Myocyte (in vitro differentiated cells): ENCODE measurements around the gene ROM1. TPM values are rescaled to one million over a fixed set of nuclear protein-coding genes. Genes with fewer than 3 reads are reported as not detected.
A peak's percentile ranks its signal among the peaks of the same experiment; 100 is the strongest.
"Not testable (repeated sequence)": the region's sequence is repeated elsewhere in the genome, so short reads cannot be mapped to it uniquely, and the experiment has no call there.

Experiments
- DNase-seq: peaks from one replicate; pipeline ENCODE4 v3.0.0-alpha.2; 2012; ENCODE audit warnings: low read depth
- polyA plus RNA-seq: library from polyadenylated mRNA; unstranded; fragments of >200 nt; gene quantifications from one replicate; pipeline ENCODE4 v1.2.1, GENCODE V29; 2012; ENCODE audit warnings: missing spikeins
- total RNA-seq: library from RNA; depleted of rRNA; stranded (reverse); fragments of >200 nt; gene quantifications from 2 replicates; pipeline ENCODE4 v1.2.3, GENCODE V29; 2014

ROM1 gene, protein sequence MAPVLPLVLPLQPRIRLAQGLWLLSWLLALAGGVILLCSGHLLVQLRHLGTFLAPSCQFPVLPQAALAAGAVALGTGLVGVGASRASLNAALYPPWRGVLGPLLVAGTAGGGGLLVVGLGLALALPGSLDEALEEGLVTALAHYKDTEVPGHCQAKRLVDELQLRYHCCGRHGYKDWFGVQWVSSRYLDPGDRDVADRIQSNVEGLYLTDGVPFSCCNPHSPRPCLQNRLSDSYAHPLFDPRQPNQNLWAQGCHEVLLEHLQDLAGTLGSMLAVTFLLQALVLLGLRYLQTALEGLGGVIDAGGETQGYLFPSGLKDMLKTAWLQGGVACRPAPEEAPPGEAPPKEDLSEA
- 1.5 and 2.8 TPM in 2 replicates for total RNA-seq
- polyA plus RNA-seq = 6.6 TPM

DNA sequence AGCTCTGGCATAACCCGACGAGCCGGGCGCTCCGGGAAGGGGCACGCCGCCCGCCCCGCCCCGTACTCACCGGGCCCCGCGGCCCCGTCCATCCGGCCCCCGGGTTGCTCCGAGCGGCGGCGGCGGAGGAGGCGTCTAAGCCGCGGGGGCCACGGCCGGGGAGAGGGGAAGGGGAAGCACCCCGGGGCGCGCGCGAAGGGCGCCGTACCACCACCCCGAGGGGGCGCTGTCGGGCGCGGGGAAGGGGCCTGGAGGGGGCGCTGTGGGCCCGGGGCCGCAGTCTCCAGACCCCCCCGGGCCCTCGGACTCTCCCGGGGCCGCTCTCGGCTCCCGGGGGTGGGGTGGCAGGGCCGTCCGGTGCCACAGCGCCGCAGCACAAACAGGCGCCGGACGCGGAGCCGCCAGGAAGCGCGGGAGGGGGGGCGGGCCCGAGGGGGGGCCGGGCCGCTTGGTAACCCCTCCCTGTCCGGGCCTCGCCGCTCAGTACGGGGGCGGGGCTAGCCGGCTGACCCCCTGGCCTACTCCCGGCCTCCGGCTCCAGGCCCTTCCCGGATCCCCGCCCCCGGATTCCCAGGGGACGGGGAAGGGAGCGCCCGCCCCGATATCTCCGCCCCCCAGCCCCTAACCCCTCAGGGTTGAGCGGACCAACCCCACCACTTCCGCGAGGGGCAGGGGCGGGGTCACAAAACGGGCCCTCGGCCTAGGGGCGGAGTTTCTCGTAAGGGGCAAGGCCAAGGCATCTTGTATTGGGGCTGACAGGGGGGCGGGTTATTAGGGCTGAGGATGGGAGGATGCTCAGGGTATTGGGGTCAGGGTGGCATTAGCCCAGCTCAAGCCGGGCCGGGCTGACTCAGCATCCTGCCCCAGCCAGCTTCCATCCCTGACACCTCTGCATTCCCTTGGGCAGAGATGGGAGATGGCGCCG, at the start of gene ROM1, which contains the start of gene EML3:
Gene ROM1, plus strand, starts transcription at position 892 of the 925 bp plus-strand sequence. Its CDS starts 25 bp downstream, at position 917.
Gene EML3, minus strand, starts transcription at position 410 of the 925 bp plus-strand sequence. Its CDS starts 318 bp downstream, at position 92.
- peak; percentile 90 for DNase-seq

- no peak for DNase-seq
Measured at GRCh38 chr11:62565100-62565802, 47.8 kb upstream of the ROM1 start.

DNA sequence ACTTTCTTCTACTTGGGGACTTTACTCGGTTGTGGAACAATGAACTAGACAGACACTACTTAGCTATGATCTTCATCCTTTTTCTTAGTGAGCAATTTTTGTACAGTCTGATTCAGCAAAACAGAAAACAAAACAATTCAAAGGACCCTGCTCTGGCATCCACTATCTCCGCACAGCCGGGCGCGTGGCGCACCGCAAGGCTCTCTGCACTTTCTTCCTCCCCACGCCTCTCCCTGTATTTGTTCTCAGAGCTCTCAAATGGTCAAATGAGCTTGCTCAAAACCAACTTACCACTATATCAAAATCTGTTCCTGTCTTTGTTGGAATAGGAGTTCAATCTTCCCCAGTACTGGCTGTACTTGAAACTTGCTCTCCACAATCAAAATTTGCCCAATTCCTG, 46.8 kb upstream of the ROM1 start:
- no peak for DNase-seq

GRCh38 chr11:62567018-62567633, 45.9 kb upstream of the ROM1 start:
- DNase-seq = no peak

DNA sequence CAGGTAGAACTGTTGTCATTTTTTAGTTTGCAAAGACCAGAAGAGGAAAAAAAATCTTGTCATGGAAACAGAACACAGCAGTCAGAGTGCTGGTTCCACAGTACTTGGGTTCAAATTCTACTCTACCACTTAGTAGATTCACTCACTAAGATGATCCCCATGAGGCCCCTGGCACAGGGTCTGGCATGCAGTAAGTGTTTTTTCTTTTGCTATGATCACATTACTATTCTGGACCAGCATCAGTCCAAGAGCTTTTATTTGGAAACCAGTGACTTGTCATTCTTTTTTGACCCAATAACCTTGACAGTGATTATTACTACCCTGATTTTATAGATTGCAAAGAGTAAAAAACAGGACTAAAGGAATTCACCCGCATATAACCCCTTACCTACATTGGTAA, 43.4 kb upstream of the ROM1 start:
- no peak for DNase-seq

DNA sequence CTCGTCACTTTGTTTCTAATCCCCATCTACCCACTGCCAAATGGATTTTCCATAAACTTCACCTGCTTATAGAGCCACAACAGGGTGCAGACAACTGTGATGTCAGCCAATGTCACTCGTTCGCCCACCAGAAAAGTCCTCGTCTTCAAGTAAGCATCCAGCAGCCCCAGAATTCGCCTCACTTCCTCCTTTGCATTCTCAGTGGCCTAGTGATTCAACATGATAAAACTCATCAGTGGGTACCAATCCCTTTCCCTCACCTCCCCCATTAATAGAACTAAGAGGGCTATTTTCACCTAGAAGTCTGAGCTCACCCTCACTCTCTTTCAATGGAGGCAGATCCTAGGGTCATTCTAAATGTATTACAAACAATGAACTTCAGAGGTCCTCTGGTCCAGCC, 42.2 kb upstream of the ROM1 start:
- not testable (repeated sequence) for DNase-seq

GRCh38 chr11:62571493-62571892, 41.6 kb upstream of the ROM1 start:
- not testable (repeated sequence) for DNase-seq

DNA sequence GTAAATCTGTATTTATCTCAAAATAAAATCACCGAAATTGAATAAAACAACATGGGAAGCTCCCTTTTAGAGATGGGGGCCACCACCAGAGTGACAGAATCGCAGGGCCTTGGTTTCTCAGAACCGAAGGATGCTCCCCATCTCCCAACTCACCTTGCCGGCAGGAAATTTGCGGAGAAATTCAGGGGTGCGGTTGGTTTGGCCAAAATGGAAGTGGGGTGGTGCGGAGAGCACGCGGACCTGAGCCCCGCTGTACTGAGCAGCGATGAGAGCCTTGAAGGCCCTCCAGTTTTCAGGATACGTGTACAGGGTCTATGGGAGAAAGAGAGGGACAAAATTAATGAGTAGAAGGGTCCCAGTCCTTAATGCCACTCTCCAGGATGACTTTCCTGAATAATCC, 40.6 kb upstream of the ROM1 start:
- DNase-seq = no peak

- peak; percentile 41 for DNase-seq
Measured at GRCh38 chr11:62573006-62573591, 40.0 kb upstream of the ROM1 start.

- peak; percentile 100 for DNase-seq
Measured at GRCh38 chr11:62573592-62574362, 39.3 kb upstream of the ROM1 start, which contains the start of gene EEF1G. TSS of gene EEF1G (minus strand) at chr11:62573891. CDS start at chr11:62573842, 49 bp downstream.

- DNase-seq = peak; percentile 57
Measured at GRCh38 chr11:62574363-62575071, 38.5 kb upstream of the ROM1 start.

- no peak for DNase-seq
Measured at GRCh38 chr11:62575156-62575555, 37.9 kb upstream of the ROM1 start.

GRCh38 chr11:62575837-62576236, 37.2 kb upstream of the ROM1 start:
- no peak for DNase-seq

GRCh38 chr11:62577046-62577714, 35.9 kb upstream of the ROM1 start:
- DNase-seq = no peak

GRCh38 chr11:62578541-62578940, 34.5 kb upstream of the ROM1 start:
- DNase-seq = no peak

GRCh38 chr11:62579252-62579651, 33.8 kb upstream of the ROM1 start:
- no peak for DNase-seq

GRCh38 chr11:62580959-62581715, 31.9 kb upstream of the ROM1 start:
- no peak for DNase-seq

GRCh38 chr11:62581735-62582134, 31.3 kb upstream of the ROM1 start:
- DNase-seq = not testable (repeated sequence)
